ENCODE results near the gene CYB561D2.

DNA sequence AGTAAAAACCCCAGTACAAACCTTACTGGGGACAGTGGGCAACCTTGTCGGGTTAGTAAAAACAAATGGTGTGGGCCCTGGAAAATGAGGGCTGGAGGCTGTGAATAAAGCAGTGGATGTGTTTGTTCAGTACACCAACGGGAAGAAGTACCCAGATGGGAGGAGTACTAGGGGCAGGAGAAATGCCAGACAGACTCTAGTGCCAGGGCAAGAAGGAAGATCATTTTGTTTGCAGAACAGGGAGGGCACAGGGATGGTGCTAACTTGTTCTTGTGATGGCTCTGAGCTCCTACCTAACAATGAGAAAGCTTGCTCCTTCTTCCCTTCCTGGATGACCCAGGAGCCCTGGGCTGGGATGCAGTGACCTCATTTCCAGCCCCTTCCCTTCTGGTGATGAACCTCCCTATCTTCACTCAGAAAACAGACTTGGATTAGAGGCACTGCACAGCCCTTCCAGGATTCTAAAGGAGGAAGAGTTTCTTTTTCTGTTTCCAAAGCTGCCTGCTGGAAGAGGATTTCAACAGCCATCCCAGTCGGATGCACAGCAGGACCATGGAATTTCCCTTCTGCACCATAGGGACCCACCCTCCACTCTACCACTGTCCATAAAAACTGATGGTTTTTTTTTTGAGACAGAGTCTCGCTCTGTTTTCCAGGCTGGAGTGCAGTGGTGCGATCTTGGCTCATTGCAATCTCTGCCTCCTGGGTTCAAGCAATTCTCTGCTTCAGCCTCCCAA lies 16.2 kb upstream of the CYB561D2 start:
- TF ChIP-seq, protein P1, sequence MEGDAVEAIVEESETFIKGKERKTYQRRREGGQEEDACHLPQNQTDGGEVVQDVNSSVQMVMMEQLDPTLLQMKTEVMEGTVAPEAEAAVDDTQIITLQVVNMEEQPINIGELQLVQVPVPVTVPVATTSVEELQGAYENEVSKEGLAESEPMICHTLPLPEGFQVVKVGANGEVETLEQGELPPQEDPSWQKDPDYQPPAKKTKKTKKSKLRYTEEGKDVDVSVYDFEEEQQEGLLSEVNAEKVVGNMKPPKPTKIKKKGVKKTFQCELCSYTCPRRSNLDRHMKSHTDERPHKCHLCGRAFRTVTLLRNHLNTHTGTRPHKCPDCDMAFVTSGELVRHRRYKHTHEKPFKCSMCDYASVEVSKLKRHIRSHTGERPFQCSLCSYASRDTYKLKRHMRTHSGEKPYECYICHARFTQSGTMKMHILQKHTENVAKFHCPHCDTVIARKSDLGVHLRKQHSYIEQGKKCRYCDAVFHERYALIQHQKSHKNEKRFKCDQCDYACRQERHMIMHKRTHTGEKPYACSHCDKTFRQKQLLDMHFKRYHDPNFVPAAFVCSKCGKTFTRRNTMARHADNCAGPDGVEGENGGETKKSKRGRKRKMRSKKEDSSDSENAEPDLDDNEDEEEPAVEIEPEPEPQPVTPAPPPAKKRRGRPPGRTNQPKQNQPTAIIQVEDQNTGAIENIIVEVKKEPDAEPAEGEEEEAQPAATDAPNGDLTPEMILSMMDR (IDR thresholded peaks at IDR 0.05): no peak
- no peak for TF ChIP-seq POLR2A (IDR thresholded peaks at IDR 0.05)

Measured in vagina (tissue), 2 donors.